ENCODE results near the gene MAML3.

MAML3 gene

DNA sequence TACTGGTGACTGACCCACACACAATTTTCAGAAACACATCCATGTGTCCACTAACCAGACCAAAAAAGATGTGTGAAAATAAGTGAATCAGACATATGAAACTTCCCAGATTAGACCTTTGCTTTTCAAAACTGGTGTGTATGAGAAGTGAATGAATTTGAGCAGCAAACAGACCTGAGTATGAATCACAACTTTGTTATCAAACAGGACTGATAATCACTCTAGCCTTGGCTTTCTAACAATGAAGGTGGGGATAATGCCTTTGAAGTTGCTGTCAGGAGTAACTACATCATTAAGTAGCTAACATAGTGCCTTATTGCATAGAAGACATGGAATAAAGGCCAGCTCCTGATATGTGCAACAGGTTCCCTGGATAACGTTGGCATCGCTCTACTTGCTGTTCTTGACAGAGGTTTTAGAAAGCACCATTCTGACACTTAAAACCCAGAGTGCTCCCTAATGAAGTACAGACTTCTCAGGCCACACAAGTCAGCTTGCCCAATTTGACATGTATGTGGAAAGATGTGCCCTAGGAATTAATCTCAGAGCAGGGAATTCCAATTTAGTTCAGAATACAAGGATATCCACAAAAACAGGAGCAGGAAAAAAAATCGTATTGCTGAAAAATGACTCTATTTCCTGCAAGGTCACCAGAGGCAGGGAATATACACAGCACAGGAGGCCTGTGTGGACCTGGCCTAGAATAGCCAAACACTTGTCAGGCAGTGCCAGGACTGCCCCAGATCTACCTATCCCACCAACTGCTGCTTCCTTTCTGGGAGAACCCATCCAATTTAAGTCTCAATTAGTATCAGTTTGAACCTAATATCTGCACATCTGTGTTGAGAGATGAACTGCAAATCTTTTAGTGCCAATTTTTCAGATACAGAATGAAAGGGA, 87.7 kb downstream of the MAML3 start:
- Histone ChIP-seq H3K4me3 (ENCODE audit: low read length) (no peak overlapping the region), H3F3A (ENCODE audit: control insufficient read depth, insufficient read depth) (no peaks in the 10 kb centered on the region), H3K79me2 (ENCODE audit: control insufficient read depth, low read length) (peaks cover 3% of the 10 kb centered on the region; the same call in 1 of the 2 replicates), H3K9me3 (ENCODE audit: control insufficient read depth, insufficient read depth, low read length) (no peaks in the 10 kb centered on the region), H4K20me1 (ENCODE audit: control insufficient read depth, insufficient read depth, low read depth, low read length) (no peaks in the 10 kb centered on the region), H3K4me1 (ENCODE audit: control insufficient read depth, low read length) (peaks cover 11% of the 10 kb centered on the region), H3K27me3 (ENCODE audit: control insufficient read depth, low read length) (no peaks in the 10 kb centered on the region), H3K27ac (ENCODE audit: low read depth, low read length) (no peak overlapping the region), H3K4me2 (ENCODE audit: low read length) (no peak overlapping the region), H3K9me2 (replicated peaks; ENCODE audit: control insufficient read depth, low read length) (no peaks in the 10 kb centered on the region), H3K36me3 (ENCODE audit: control insufficient read depth, low read length) (no peaks in the 10 kb centered on the region)
- TF ChIP-seq EZH2phosphoT487 (IDR thresholded peaks at IDR 0.05; ENCODE audit: borderline replicate concordance, low read length) (no peak), CTCF (IDR thresholded peaks at IDR 0.05; ENCODE audit: low read depth, low read length, poor library complexity, severe bottlenecking) (no peak)

DNA sequence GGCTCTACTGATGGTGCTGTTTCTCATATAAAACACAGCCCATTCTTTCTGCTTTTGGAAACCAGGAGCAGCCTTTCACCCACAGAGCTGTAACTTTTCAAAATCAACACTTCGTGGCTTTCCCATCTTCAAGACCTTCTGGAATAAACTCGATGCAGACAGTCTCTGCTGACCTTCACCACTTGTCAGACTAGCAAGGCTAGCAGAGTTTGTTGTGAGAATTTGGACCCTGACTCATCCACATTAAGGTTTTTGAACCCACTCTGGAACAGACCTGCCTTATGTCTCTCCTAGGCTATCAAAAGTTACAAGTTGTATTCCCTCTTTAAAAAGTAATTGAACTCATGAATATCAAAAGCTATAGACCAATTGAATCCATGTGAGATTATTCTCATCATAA, 88.6 kb downstream of the MAML3 start:
- Histone ChIP-seq H3K4me2 (ENCODE audit: low read length) (no peak overlapping the region), H3K4me1 (ENCODE audit: control insufficient read depth, low read length) (peaks cover 2% of the 10 kb centered on the region), H3K27me3 (ENCODE audit: control insufficient read depth, low read length) (no peaks in the 10 kb centered on the region), H4K20me1 (ENCODE audit: control insufficient read depth, insufficient read depth, low read depth, low read length) (no peaks in the 10 kb centered on the region), H3K9me2 (replicated peaks; ENCODE audit: control insufficient read depth, low read length) (no peaks in the 10 kb centered on the region), H3K79me2 (ENCODE audit: control insufficient read depth, low read length) (no peaks in the 10 kb centered on the region), H3K9me3 (ENCODE audit: control insufficient read depth, insufficient read depth, low read length) (no peaks in the 10 kb centered on the region), H3K4me3 (ENCODE audit: low read length) (no peak overlapping the region), H3K27ac (ENCODE audit: low read depth, low read length) (no peak overlapping the region), H3K36me3 (ENCODE audit: control insufficient read depth, low read length) (no peaks in the 10 kb centered on the region), H3F3A (ENCODE audit: control insufficient read depth, insufficient read depth) (no peaks in the 10 kb centered on the region)
- TF ChIP-seq EZH2phosphoT487 (IDR thresholded peaks at IDR 0.05; ENCODE audit: borderline replicate concordance, low read length) = no peak
- no peak for TF ChIP-seq CTCF (IDR thresholded peaks at IDR 0.05; ENCODE audit: low read depth, low read length, poor library complexity, severe bottlenecking)

- Histone ChIP-seq H3K4me3 (ENCODE audit: low read length) (no peak overlapping the region), H3K27me3 (ENCODE audit: control insufficient read depth, low read length) (no peaks in the 10 kb centered on the region), H3K9me2 (replicated peaks; ENCODE audit: control insufficient read depth, low read length) (no peaks in the 10 kb centered on the region), H3K9me3 (ENCODE audit: control insufficient read depth, insufficient read depth, low read length) (no peaks in the 10 kb centered on the region), H3K27ac (ENCODE audit: low read depth, low read length) (no peak overlapping the region), H3K79me2 (ENCODE audit: control insufficient read depth, low read length) (0 out of 2 replicates have a peak, but pooled peaks cover 2% of the 10 kb centered on the region), H3K36me3 (ENCODE audit: control insufficient read depth, low read length) (no peaks in the 10 kb centered on the region), H4K20me1 (ENCODE audit: control insufficient read depth, insufficient read depth, low read depth, low read length) (no peaks in the 10 kb centered on the region), H3K4me2 (ENCODE audit: low read length) (no peak overlapping the region), H3F3A (ENCODE audit: control insufficient read depth, insufficient read depth) (no peaks in the 10 kb centered on the region), H3K4me1 (ENCODE audit: control insufficient read depth, low read length) (peaks cover 22% of the 10 kb centered on the region)
- TF ChIP-seq EZH2phosphoT487 (IDR thresholded peaks at IDR 0.05; ENCODE audit: borderline replicate concordance, low read length) (no peak), CTCF (IDR thresholded peaks at IDR 0.05; ENCODE audit: low read depth, low read length, poor library complexity, severe bottlenecking) (no peak)
Observed at GRCh38 chr4:140061659-140062289, 92.2 kb downstream of the MAML3 start.

All from DOHH2 (cell line).